ENCODE results near the gene MX2.

Gene MX2

DNA sequence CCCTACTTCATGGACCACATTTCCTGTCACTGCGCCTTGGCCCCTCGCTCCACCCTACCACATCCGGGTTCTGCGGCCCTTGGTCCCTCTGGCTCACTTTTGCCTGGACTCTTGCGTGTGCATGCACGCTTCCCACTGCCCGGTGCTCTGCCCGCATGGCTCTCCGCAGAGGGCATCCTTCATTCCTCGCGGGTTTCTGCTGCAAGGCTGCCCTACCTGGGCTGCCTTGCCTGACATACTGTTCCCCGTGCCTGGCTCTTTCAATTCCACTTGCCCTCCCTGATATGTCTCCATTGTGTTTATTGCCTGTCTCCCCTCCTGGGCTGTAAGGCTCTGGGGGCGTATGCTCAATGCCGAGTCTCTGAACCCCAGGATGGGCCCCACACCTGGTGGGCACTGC is 26.4 kb downstream of the MX2 start:
- no peak overlapping the region for H3K4me3 ChIP-seq (ENCODE audit: low read depth, low read length)
- no peak for TF ChIP-seq CTCF (IDR thresholded peaks at IDR 0.05; ENCODE audit: borderline replicate concordance, insufficient read depth, low read depth, low read length)

DNA sequence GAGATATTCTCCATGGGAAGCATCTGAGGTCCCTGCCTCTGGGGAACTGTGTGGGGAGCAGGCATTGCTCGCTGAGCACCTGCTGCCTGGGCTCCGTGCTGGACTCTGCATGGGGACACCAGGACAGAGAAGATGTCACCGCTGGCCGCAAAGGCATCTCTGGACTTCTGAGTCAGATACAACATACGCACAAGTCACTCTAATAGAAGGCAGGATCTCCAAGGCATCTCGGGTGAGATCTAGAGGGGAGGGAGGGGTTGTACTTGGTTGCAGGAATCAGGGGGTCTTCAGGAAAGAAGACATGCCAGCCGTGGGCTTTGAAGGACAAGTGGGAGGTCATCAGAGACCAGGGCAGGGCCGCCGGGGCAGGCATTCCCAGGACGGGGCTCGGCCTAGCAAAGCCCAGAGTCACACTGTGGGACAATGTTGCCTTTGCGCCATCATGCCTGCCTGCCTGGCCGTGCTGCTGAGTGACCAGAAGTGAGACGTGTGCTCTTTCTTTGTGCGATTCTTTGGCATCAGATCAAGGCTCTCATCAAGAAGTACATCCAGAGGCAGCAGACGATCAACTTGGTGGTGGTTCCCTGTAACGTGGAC is 28.3 kb downstream of the MX2 start:
- H3K4me3 ChIP-seq (ENCODE audit: low read depth, low read length) = no peak overlapping the region
- no peak for TF ChIP-seq CTCF (IDR thresholded peaks at IDR 0.05; ENCODE audit: borderline replicate concordance, insufficient read depth, low read depth, low read length)

DNA sequence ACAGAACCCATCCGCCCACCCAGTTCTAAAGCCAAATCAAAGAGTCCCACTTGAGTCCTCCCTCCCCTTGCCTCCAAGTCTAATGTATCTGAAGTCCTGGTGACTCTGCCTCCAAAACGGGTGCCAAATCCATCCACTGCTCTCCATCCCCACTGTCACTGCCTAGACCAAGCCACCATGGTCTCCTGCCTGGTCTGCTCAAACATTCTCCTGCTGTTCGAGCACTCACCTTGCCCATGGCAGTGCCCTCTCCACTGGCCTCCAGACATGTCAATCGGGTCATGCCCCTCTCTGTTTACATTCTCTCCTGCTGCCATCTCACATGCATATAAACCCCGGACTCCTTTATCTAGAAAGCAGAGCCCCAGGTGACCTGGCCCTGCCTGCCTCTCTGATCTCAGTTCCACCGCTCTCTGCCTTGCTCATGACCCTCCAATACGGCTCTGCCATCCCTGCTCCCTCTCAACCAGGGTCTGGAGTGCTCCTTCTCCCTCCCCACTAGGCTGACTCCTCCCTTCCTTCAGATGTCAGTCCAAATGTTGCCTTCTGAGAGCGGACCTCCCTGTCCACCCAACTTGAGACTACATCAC is 32.1 kb downstream of the MX2 start:
- no peak for TF ChIP-seq CTCF (IDR thresholded peaks at IDR 0.05; ENCODE audit: borderline replicate concordance, insufficient read depth, low read depth, low read length)
- no peak overlapping the region for H3K4me3 ChIP-seq (ENCODE audit: low read depth, low read length)

GRCh38 chr21:41396558-41397075 is 34.8 kb downstream of the MX2 start:
- TF ChIP-seq CTCF (IDR thresholded peaks at IDR 0.05; ENCODE audit: borderline replicate concordance, insufficient read depth, low read depth, low read length) = no peak
- no peak overlapping the region for H3K4me3 ChIP-seq (ENCODE audit: low read depth, low read length)

DNA sequence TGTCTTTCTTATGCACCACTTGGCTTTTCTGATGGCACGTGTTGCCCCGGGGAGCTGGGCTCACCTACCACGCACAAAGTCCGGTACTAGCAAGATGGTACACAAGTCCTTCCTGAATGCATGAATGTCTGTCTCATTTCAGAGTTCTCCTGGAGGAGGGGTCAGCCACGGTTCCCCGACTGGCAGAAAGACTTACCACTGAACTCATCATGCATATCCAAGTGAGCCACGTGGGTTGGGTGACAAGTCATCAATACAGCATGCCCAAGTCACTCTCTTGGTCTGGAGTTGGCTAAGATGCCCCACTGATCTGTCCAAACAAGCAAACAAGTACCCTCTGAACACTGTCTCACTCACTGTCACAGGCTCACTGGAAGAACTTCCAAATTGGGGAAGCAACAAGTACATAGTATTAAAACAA is 35.7 kb downstream of the MX2 start:
- TF ChIP-seq CTCF (IDR thresholded peaks at IDR 0.05; ENCODE audit: borderline replicate concordance, insufficient read depth, low read depth, low read length) = no peak

DNA sequence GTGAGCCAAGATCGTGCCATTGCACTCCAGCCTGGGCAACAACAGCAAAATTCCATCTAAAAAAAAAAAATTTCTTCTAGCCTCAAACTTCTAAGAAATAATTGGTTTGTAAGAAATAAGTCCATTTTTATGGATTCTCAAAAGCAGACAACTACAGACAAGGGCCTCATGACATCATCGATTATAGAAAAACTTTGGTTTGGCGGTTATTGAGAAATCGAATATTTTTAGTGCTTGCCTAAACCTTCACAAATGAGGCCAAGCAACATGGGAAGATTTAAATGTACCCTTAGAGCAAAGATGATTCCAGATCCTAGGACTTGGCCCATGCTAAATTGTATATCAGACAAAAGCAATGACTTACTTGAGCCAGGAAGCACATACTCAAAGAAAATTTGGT is 36.4 kb downstream of the MX2 start:
- no peak overlapping the region for H3K4me3 ChIP-seq (ENCODE audit: low read depth, low read length)
- TF ChIP-seq CTCF (IDR thresholded peaks at IDR 0.05; ENCODE audit: borderline replicate concordance, insufficient read depth, low read depth, low read length) = no peak

More for the DNA sequence above, 35.7 kb downstream of the MX2 start:
- H3K4me3 ChIP-seq (ENCODE audit: low read depth, low read length) = no peak overlapping the region

DNA sequence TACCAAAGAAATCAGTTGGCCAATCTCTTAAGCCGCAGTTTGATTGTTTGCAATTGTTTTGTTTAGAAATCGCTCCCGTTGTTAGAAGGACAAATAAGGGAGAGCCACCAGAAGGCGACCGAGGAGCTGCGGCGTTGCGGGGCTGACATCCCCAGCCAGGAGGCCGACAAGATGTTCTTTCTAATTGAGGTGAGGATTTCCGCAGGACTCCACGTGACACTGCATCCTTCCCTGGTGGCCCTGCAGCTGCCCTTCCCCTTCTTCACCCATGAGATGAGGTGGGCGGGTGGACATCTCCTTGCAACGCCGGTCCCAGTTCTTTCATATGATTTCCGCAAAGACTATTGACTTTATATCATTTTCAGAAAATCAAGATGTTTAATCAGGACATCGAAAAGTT is 37.0 kb downstream of the MX2 start:
- no peak for TF ChIP-seq CTCF (IDR thresholded peaks at IDR 0.05; ENCODE audit: borderline replicate concordance, insufficient read depth, low read depth, low read length)
- H3K4me3 ChIP-seq (ENCODE audit: low read depth, low read length) = no peak overlapping the region

All from GM12875 (cell line).